Measurements from ENCODE around the gene DENND2A.
"Not testable (repeated sequence)": the region's sequence is repeated elsewhere in the genome, so short reads cannot be mapped to it uniquely, and the experiment has no call there.

Gene DENND2A

GRCh38 chr7:140501966-140502365 is 138.6 kb downstream of the DENND2A start:
- DNase-seq = no peak

GRCh38 chr7:140497807-140498206 is 142.8 kb downstream of the DENND2A start:
- DNase-seq = not testable (repeated sequence)

- DNase-seq = no peak
Observed at GRCh38 chr7:140497241-140497769, 143.3 kb downstream of the DENND2A start.

GRCh38 chr7:140495514-140496097 is 145.0 kb downstream of the DENND2A start:
- no peak for DNase-seq

- no peak for DNase-seq
Observed at GRCh38 chr7:140494867-140495266, 145.7 kb downstream of the DENND2A start.

- no peak for DNase-seq
Observed at GRCh38 chr7:140489026-140489359, 151.6 kb downstream of the DENND2A start.

GRCh38 chr7:140485500-140486265 is 154.9 kb downstream of the DENND2A start:
- DNase-seq = no peak

GRCh38 chr7:140484951-140485499 is 155.6 kb downstream of the DENND2A start:
- DNase-seq = no peak

- DNase-seq = no peak
Observed at GRCh38 chr7:140484479-140484878, 156.1 kb downstream of the DENND2A start.

GRCh38 chr7:140479739-140480084 is 160.9 kb downstream of the DENND2A start:
- no peak for DNase-seq

GRCh38 chr7:140479062-140479738 is 161.4 kb downstream of the DENND2A start, which contains the start of gene MKRN1:
Gene MKRN1 (minus strand): TSS chr7:140479505. CDS start chr7:140479344, 161 bp downstream.
- peak; percentile 96 for DNase-seq

GRCh38 chr7:140478246-140479061 is 162.2 kb downstream of the DENND2A start:
- peak; percentile 58 for DNase-seq

- no peak for DNase-seq
Observed at GRCh38 chr7:140476698-140477261, 163.8 kb downstream of the DENND2A start.

- DNase-seq = no peak
Observed at GRCh38 chr7:140475747-140476333, 164.8 kb downstream of the DENND2A start.
